Measurements from ENCODE around the gene KIF12.

- no peak for TF ChIP-seq CTCF (IDR thresholded peaks at IDR 0.05)
- no peak for TF ChIP-seq POLR2A (IDR thresholded peaks at IDR 0.05)
Observed at GRCh38 chr9:114097613-114098020, 1.5 kb downstream of the KIF12 start.
